GM12892 (cell line): Measurements from ENCODE around the gene ZNF407.

ENCODE experiments used
- DNase-seq: peaks from one replicate; pipeline ENCODE4 v3.0.0; 2011; ENCODE audit not compliant: insufficient read length
- FAIRE-seq: peaks from 2 replicates; lab custom pipeline; 2011; peaks lifted over from hg19 to GRCh38; lab: Jason Lieb, UNC
- POLR2A ChIP-seq: IDR thresholded peaks from 2 replicates; pipeline ENCODE4 v1.6.1; 2011; ENCODE audit warnings: low read depth, low read length, control low read depth
- POLR2AphosphoS5 ChIP-seq: IDR thresholded peaks from 2 replicates; pipeline ENCODE4 v1.6.1; 2011; ENCODE audit warnings: low read depth, low read length, control low read depth
- TAF1 ChIP-seq: IDR thresholded peaks from 2 replicates; pipeline ENCODE4 v1.6.1; 2011; ENCODE audit warnings: low read depth, mild to moderate bottlenecking, control low read depth, low read length, borderline replicate concordance

The ZNF407 gene

DNA sequence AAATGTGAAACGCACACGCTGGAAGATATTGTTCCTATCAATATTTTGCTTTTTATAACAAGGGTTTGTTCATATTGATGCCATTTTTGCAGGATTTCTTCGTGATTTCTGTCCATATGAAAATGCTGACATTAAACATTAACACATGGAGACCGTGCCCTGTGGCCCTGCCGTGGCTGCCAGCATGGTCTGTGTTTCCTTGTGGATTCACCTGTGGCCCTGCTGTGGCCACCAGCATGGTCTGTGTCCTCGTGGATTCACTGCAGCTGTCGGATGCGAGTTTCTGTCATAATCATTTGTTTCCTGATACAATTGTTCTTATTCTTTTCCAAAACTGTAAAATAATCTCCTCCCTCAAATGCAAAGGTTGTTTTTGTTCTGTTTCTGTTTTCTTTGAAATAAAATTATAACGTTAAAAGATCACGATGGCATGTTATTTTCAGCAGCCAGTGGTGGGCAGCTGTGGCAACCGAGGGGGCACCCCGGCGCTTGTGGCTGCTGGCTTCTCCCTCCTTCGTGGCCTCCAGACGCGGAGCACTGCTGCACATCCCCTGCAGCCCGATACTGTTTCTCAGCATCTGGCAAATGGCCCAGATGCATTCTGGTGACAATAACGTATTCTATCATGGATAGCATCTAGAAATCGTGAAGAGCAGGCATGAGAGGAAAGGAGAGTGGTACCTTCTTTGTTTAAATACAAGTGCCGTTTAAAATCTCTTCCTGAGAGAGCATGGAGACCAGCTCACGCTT lies 467.8 kb downstream of the ZNF407 start:
- no peak for DNase-seq
- TF ChIP-seq POLR2AphosphoS5: no peak
- TF ChIP-seq POLR2A: no peak
- TF ChIP-seq TAF1: no peak
- FAIRE-seq: no peak

DNA sequence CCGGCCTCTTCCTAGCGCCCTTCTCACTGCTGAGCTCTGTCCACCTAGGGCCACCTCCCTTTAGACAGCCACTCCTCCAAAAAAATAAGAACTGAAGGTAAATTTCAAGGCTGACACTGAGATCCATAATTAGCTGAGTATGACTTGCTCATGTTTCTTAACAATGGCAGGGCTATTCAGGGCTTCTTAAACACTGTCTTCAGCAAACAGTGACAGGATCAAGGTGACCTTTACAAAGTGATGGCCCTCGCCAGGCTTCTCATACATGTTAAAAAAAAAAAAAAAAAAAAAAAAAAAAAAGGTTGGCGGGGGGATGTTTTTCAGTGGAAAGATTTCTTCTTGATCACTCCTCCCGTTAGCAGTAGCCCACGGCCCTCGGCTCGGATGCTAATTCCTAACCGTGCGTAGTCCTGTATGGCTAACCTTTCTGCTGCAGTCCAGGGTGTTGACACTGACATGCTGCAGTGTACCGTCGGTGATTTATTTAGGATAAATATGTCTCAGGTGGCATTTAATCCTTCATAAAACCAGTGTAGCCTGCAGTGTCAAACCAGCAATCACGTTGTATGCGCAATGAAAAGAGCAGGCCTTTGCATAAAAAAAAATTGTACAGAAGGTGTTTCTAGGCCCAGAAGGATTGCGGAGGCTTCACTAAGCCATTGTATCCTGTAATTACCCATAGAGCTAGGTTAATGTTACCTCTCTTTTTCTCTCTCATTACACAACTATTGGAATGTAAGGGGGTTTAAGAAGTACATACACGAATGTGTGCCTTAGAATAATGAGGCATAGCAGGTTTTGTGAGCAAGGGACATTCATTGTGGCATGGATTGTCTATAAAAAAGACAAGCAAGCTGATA lies 468.6 kb downstream of the ZNF407 start:
- TF ChIP-seq POLR2A (no peak), POLR2AphosphoS5 (no peak), TAF1 (no peak)
- FAIRE-seq: no peak

DNA sequence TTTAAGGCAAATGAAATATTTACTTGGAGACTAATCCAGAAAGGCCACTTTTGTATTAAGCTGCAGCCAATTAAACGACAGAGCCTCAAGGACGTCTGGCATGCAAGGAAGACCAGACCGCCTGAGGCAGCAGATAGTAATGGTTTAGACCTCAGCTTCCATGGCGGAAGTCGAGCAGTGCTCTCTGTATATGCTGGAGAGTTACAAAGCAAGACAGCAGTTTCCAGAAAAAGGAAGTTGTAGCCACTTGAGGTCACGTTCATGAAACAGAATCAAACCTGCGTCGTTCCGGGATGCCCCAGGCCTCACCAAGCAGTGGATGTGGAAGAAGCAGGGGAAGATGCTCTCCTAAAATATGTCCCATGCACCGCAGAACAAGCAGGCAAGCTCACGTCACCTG lies 469.3 kb downstream of the ZNF407 start:
- no peak for FAIRE-seq
- DNase-seq: no peak
- TF ChIP-seq POLR2A (no peak), TAF1 (no peak), POLR2AphosphoS5 (no peak)

More for the DNA sequence above, 468.6 kb downstream of the ZNF407 start:
- DNase-seq: no peak

DNA sequence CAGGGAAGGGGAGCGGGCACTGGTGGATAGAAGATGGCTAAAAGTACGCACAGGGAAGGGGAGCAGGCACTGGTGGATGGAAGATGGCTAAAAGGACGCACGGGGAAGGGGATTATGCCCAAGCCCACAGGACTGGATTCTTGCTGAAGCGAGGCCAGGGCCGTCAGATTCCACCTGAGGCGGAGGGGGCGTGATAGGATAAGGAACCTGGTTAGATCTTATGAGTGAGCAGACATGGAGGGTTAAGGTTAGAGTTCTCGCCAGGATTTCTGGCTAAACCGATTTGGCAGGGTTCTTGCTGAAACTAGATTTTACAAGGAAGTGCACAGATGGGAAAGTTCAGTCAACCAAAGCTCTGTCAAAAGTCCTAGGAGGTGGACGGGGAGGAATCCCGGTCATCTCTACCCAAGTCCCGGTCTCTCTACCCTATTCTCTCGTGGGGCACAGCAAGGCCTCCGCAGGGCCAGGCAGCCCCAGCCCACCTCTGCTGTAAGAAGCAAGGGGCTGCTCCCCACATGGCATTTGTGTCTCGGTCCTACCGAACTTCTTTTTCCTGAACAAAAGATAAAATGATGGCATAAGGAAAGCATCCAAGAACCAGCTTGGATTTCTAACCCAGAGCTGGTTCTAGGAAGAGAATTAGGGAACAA lies 470.5 kb downstream of the ZNF407 start:
- DNase-seq (no peak), FAIRE-seq (no peak)
- no peak for TF ChIP-seq POLR2AphosphoS5
- TF ChIP-seq POLR2A: no peak
- TF ChIP-seq TAF1: no peak

DNA sequence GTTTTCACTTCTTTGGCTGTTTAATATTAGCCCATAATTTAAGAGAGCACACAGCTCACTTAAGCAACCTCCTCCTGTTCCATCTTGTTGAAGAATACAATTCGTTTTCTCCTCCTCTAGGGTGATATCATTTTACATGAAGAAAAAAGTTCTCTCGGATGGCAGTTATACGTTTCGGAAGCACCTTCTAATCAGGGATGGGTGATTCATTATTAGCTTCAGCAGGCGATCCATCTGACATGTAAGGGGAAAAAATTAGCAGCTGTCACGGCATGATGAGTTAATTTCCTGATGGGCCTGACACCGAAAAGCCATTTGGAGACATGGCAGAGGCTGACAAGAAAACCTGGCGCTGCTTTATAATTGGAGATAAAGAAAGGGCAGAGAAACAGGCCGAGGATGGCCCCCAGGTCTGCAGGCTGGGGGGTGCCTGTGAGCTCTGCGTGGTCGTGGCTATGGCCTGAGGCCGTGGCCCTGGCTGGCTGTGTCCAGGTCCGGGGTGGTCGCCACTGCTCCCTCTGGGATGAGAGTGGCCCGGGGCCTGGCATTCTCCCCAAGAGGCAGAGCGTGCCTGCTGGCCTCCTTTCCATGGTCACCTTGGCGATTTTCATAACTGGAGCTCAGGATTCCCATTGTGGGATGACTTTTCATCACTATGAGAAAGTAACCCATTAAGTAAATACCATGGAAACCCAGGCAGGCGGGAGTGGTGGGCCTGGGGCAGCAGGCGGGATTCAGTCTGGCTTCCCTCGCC lies 471.2 kb downstream of the ZNF407 start:
- FAIRE-seq: no peak
- no peak for DNase-seq
- no peak for TF ChIP-seq TAF1
- no peak for TF ChIP-seq POLR2AphosphoS5
- no peak for TF ChIP-seq POLR2A

DNA sequence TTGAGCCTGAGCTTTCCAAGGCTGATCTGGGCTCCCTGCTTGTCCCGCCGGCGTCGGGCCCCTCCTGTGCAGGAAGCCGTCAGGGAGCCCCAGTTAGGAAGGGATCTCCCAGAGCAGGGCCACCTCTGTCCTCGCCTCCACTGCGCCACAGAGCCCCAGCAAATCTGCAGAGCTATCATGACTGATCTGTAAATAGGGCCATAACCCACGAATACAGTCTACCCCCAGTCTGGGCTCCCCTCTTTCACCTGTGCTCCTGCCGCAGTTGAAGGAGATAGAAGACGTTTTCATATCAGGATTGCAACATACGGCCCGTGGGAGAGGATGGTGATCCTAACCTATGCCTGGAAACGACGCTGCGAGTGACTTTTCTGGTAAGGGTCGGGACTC lies 472.6 kb downstream of the ZNF407 start:
- TF ChIP-seq POLR2AphosphoS5 (no peak), TAF1 (no peak)
- no peak for FAIRE-seq
- no peak for DNase-seq

DNA sequence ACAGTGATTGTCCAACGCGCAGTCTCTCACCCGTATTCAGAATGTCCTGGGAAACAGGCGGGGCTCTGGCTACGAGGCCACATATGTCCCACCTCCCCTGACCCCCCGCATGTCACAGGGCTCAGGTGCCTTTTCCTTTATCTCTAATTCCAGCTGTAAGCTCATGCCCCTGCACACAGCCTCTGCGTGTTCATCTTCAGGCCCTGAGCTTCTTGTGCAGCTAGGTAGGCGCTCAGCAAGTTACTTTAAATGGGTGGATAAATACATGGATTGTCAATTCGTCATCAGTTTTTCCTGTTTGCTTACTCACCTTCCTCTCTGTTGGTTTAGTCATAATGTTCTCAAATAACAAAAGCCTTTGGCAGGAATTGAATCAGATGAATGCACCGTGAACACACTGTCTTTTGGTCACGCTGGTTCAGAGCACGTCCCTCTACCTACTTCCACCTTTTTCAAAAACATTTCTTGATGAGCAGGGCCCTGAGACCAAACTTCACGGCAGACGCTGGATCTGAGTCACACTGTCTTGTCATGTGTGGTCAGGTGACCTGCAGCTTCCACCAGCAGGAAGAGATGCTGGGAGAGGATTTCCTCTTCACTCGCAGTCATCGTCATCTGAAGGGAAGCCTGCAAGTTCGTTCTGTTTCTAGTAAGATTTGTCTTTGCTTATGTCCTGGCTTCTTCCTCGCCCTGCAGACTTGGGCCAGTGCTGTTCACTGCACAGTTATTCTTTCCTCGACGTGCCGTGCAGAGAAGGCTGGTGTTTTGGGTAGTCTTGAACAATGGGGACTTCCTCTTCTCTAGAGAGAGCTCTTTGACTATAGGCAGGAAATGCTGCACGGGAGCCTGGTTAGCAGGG lies 473.2 kb downstream of the ZNF407 start:
- TF ChIP-seq POLR2AphosphoS5 (peak; percentile 23; the same call in 1 of the 2 replicates), POLR2A (no peak), TAF1 (no peak)
- FAIRE-seq (peak; percentile 87), DNase-seq (peak; percentile 44)

DNA sequence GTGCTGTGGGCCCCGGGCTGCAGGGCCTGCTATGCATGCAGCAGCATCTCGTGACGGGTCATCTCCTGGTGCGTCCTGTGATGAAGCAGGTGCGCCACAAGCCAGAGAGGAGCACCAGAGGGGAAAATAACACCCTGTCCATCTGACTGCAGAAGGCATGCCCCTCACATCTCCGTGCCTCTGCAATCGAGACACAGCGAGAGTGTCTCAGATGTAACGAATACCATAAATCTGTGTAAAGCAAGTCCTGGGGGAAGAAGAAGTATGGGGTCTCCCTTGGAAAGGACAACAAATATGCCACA lies 473.8 kb downstream of the ZNF407 start:
- DNase-seq (no peak), FAIRE-seq (no peak)

DNA sequence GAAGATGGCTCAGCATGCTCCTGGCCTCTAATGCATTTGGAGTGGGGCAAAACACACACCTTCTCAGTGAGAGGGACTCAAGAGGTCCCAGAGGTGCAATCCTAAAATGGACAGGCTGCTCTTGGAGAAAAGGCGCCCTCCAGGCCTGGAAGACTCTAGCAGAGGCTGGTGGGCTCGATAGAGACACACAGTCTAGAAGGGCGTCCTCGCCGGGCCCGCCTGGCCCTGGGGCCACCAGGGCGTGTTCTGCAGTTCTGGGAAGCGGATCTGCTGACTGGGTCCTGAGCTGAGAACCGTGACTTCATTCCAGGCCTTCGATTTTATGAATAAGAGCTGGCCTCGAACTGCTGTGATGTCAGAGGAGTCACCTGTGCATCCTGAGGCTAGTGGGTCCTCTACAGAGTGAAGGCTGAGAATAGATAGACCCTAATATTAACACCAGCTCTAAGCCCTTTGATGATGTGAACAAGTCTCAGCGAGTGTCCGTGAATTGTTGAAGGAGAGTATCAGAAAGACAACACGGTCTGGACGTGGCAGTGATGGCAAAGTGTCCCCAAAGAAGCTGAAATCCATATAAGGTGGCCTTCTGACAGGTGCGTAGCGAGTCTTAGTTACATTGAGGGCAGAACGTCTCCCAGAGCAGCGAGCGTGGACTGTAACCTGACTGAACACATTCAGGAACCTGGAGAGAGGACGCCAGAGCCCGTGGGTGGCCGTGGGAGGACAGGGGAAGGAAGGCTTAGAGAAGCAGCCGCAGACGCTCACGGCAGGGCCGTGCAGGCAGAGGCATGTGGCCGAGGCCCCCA lies 474.4 kb downstream of the ZNF407 start:
- FAIRE-seq: no peak
- TF ChIP-seq POLR2A: no peak
- DNase-seq: no peak

More for the DNA sequence above, 473.8 kb downstream of the ZNF407 start:
- no peak for TF ChIP-seq POLR2A
- no peak for TF ChIP-seq POLR2AphosphoS5
- TF ChIP-seq TAF1: no peak
